ENCODE data around the gene IER3.

Gene IER3, protein sequence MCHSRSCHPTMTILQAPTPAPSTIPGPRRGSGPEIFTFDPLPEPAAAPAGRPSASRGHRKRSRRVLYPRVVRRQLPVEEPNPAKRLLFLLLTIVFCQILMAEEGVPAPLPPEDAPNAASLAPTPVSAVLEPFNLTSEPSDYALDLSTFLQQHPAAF

DNA sequence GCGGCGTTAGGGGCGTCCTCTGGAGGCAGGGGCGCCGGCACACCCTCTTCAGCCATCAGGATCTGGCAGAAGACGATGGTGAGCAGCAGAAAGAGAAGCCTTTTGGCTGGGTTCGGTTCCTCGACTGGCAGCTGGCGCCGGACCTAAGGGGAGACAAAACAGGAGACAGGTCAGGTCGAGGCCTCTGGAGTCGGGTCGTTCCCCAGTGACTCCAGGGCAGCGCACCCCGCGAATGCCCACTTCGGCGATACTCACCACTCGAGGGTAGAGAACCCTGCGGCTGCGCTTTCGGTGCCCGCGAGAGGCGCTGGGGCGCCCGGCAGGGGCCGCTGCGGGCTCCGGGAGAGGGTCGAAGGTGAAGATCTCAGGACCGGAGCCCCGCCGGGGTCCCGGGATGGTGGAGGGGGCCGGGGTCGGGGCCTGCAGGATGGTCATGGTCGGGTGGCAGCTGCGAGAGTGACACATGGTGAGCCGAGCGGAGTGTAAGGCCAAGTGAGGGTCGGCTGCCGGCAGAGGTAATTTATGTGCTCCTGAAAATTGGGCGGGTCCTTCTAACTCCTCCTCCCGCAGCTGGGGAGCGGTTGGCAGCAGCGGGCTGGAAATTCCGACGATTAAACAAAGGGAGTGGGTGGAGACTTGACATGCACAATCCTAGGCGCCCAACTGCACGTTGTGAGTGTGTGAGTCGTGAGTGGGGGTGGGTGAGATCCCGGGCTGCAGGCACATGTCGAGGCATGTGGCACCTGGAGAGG lies at the start of gene IER3:
TSS of gene IER3 (minus strand) at position 494 of the 752 bp plus-strand sequence. CDS start at position 465, 29 bp downstream.
- peak; percentile 97 for DNase-seq

DNA sequence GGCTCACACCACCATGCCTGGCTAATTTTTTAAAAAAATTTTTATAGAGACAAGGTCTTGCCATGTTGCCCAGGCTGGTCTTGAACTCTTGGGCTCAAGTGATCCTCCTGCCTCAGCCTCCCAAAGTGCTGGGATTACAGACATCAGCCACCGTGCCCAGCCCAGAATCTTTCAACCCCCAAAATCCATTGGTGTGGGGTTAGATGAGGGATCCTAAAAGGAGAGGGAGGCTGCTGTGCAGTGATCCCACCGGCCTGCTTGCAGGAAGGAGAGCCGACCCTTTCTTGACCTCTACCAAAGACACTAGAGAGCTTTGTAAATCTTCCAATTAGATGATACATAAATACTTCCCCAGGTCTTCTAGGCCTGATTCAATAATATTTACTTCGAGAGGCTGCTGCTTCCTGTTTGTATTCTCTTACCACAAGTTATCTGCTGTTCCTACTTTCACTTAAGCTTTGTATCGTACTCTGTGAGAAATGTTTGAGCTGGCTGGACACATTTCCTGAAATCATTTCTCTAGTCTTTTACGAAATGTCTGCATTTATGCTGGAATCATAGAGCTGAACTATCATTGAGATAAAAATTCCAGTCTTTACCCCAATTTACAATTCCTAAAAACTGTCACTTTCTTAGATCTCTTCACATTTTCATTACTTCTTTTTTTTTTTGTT lies 49.3 kb upstream of the IER3 start:
- DNase-seq: peak; percentile 90

DNA sequence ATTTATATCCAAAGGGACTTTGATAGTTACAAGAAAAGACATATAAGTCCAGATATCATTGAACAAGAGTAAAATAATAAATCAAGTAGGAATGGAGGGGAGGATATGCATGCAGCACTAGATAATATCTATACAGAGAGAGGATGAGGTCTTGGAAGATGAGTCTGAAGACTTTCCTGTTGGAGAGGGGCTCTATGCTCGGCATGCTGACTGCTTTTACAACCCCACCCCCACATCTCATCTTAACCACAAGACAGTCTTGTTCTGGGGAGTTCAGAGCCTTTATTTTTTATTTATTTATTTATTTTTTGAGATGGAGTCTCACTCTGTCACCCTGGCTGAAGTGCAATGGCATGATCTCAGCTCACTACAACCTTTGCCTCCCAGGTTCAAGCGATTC lies 48.4 kb upstream of the IER3 start:
- DNase-seq: no peak

DNA sequence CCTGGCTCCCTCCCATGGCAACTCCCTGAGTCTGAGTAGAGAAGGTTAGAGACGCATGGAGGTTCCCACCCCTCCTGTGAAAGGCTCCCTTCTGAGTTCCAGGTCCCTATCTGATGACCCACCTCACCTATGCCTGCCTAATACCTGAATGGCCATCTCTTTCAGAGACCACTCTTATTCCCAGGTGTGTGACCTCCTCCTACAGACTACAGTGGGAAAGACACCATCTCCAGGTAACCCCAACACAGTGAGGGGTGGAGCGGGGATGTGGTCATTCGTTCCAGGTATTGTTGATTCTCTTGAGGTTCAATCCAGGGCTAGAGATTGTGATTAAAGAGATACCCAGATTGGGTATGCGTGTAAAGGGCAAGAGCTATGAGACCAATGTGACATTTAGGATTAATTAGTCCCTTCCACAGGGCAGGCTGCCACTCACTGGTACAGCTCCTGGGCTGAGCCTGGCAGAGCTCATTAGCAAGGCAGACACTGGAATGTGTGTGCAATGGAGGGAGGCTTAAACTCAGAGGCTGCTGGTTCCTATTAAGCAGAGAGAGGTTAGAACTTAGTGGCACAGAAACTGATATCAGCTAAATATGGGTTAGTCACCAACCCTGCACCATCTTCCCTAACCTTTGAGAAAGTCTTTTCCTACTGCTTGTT lies 46.5 kb upstream of the IER3 start:
- no peak for DNase-seq

DNA sequence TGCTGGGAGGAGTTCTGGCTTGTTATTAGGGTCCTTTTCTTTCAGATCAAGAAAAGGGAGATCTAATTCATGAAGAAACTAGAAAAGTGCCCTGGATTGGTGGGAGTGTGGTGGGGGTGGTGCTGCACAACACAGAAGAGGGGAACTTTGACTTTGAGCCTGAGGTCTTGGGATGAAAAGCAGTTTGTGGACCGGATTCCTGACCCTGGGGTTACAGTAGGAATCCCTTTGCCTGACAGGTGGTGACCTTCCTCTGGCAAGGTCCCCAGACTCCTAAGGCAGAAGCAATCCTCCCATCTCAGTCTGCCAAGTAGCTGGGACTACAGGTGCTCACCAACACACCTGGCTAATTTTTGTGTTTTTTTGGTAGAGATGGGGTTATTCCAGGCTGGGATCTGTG lies 45.3 kb upstream of the IER3 start:
- DNase-seq: no peak

DNA sequence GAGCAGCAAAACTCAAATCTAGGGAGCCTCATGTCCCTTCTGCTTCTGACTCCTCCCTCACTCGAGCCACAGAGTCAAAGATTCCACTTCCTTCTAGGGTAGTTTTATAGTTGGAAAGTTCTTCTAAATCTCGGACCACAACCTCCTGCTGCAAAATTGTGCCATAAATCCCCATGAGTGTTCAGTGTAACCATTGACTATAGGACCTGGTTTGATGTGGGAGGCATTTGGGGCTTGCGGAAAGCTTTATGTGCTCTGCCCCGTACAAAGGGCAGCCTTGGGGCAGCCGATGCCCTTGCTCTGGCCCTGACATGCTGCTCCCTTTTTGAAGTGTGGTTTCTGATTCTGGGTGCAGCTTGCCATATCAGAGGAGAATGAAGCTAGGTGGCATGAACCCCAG lies 43.6 kb upstream of the IER3 start:
- peak; percentile 83 for DNase-seq

DNA sequence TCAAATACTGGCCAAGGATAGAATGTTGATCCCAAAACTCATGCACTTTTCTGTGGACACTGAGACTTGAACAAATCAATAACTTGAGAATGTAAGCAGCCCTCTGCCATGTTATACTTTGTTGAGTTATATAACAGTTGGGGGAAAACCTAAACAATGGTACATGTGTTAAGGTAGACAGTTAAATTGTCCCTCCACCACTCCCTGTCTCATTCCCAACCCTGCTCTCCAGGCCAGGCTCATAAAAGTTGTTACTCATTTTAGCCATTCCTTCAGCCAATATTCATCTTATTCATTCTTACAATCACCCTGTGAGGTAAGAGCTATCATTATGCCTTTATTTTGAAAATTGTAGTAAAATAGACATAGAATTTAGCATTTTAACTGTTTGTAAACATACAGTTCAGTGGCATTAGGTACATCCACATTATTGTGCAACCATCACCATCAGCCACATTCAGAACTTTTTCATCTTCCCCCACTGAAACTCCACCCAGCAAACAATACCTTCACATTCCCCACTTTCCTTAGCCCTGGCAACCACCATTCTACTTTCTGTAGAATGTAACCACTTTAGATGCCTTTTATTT lies 38.2 kb upstream of the IER3 start:
- peak; percentile 36 for DNase-seq

DNA sequence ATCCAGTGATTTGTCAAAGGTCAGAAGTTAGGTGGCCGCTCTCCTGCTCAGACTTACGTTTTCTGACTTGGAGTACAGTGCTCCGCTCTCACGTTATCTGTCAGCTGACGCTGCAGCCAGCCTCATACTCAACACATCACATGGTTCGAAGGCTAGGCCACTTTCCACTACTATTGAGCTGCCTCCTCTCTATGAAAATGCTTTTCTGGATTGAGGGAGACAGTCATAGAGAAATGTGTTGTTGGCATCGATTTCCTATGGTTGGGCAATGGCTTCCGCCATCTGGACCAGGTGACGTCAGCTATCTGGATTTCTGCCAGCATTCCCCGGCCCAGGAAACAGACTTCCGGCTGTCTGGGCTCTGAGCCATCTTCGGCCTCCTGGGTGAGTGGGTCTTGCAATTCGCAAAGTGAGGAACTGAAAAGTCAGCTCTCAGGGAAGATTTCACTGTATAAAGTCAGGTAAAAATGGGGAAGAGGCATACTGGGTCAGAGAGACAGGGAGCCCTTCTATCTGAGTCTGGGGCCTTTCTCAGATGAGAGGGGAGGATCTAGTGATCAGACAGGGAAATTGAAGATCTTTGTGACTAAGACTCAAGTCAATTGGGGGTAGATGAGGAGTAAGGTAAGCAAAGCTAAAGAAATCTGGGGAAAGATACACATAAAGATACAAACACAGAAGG lies 37.5 kb upstream of the IER3 start:
- DNase-seq: peak; percentile 98

DNA sequence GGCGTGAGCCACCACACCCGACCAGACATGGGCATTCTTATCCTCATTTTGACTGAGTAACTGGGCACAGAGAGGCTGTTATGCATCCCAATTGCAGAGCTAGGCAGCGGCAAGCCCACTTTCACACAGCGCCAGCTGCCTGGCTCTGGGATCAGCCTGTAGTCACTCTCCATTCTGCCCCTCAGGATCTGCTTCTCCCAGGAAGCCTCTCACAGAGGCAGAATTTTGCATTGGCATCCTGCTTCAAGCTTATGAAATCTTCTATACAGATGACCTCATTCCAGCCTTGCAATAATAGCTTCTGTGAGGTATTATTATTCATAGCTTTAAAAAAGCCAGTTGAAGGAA lies 37.0 kb upstream of the IER3 start:
- DNase-seq: peak; percentile 97

DNA sequence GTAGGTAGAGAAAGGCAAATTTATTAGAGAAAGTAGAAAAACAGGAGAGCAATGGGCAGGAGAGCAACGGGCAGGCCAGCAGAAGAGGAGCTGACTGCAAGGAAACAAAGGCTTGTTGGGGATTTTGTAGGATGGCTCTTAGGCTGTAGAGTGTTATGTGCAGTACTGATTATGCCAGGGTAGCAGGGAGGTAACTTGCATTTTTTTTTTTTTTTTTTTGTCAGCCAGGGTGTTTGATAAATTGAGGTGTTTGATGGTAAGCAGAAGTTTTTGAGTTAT lies 36.2 kb upstream of the IER3 start:
- DNase-seq: no peak

DNA sequence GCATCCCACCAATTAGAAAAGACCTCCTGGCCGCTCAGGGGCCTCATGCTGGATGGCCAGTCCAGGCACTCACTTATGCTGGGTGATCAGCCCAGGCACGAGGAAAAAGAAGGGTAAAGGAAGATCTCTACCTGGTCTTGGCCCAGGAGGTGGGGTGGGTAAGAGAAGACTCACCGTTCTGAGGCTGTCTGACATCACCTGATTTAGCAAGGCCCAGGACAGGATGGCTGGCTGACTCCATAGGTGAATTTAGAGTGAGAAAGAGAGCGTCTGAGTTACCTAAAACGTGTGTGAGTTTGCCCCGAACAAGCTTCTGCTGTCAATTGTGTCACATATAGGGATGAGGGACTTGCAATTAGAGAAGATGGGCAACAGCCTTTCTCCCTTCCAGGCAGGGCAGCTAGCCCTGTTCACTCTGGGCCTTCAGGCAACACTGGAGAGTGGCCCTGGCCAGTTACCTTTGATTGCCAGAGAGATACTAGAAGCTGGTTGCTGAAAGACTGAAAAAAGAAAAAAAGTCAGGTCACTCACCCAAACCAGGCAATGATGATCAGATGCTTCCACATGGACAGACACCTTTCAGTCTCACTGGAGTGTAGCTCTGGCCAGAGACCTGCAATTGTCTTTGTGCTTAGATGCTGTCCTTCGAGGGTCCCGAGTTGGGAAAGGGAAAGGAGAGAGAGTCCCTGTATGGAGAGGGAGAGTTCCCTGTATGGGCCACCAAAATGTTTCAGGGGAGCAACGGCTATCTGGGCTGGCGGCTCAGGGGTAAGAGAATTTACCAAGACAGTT lies 35.7 kb upstream of the IER3 start:
- no peak for DNase-seq

DNA sequence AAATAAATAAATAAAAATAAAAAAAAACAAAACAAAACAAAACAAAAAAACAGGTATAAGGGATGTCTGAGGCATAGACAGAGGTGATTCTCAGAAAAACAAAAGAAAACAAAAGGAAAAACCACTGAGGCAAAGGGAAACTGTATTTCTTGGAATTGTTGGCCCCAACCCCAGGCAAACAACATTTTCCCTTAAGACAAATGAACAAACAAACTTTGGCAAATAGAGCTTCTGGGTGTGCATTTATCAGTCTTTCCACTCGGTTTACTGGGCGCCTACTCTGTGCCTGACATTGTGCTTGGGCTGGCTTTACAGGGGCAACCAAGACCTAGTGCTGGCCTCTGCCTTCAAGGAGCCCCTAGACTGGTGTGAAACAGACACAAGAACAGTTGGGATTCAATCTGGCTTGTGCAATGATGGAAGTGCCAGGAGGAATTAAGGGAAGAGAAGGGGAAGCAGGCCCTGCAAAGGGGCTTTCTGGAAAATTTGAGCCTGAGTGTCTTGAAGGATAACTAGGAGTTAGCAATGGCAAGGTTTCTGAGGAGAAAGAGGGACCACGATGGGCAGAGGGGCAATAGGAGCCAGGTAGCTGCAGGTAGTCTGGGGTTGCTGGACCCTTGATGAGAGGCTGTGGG lies 33.8 kb upstream of the IER3 start:
- peak; percentile 74 for DNase-seq

DNA sequence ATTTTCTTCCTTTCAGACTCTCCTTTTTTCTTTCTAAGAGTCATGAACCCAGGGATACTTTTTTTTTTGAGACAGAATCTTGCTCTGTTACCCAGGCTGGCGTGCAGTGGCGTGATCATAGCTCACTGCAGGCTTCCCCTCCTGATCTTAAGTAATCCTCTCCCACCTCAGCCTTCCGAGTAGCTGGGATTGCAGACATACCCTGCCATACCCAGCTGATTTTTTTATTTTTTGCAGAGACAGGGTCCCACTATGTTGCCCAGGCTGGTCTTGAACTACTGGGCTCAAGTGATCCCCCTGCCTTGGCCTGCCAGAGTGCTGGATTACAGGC lies 32.8 kb upstream of the IER3 start:
- peak; percentile 63 for DNase-seq

DNA sequence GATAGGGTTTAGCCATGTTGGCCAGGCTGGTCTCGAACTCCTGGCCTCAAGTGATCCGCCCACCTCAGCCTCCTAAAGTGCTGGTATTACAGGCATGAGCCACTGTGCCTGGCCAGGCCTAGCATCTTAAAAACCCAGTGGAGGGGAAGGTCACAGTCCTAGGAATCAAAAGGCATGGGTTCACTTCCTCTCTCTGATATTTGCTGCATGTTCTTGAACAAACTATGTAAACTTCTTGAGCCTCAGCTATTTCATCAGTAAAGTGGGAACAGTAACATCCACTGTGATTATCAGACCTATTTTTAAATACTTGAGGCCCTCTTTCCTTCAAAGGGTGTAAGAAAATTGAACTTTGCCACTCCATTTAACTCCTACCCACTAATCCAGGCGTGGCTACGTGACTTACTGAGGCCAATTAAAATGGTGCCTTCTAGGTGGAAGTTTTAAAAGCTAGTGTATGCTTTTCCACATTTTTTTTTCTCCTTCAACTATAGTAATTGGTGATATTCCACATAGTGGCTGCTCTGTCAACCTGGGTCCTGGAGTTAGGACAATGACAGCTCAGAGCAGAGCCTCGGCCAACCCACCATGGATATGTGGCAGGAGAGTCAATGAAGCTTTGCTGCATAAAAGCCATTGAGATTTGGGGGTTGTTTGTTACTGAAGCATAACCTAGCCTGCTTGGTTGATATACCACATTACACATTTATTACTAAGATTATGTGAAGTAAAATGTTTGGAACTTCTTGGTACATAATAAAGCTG lies 32.2 kb upstream of the IER3 start:
- DNase-seq: peak; percentile 79

DNA sequence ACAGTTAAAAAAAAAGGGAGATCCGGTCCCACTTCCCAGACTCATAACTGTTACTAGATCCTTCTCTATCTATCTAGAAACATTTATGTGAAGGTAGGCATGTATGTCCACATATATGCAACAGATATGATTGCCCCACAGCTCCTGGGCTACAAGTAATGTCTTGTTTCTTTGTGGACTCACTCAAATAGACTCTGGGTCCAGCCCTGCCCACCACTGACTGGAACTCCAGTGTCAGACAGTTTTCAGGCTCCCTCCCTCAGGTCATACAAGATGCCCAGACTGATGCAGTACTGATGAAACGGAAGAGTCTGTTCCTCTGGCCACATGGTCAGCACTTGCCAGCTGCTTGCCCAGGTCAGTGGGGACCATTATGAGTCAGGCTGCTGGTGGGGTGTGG lies 30.8 kb upstream of the IER3 start:
- DNase-seq: no peak

DNA sequence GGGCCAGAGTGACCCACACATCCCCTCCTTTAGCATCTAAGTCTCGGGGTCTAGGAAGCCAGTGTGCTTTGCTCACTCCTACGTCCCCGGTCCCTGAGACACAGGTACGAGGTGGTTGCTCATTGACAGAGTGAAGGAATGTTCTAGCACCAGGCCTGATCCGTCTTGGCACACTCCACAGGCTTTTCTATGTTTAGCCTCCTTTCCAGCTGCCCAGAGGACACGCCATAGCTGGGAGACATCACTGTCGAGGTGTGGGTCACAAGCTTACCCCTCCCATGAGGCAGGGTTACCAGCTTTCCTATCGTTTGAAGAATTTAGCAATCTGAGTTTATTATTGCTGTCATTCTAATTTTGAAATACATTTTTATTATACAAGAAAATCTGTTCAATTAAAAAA lies 30.4 kb upstream of the IER3 start:
- no peak for DNase-seq

DNA sequence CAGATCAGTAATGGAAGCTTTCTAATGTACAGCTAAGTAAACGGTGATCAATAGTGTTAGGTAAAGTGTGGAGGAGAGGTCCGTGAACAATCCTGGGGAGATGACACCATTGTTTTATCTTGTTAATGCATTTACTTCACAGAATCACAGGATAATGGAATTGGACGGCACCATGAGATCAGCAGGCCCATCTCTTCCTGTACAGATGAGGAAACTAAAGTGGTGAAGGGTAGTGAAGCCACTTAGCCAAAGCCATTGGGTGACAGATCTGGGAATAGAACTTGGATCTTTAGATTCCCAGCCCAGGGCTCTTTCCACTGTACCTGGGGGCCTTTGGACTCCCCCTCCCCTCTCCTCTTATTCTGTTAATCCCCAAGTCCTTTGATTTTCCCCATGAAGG lies 26.2 kb upstream of the IER3 start:
- no peak for DNase-seq

DNA sequence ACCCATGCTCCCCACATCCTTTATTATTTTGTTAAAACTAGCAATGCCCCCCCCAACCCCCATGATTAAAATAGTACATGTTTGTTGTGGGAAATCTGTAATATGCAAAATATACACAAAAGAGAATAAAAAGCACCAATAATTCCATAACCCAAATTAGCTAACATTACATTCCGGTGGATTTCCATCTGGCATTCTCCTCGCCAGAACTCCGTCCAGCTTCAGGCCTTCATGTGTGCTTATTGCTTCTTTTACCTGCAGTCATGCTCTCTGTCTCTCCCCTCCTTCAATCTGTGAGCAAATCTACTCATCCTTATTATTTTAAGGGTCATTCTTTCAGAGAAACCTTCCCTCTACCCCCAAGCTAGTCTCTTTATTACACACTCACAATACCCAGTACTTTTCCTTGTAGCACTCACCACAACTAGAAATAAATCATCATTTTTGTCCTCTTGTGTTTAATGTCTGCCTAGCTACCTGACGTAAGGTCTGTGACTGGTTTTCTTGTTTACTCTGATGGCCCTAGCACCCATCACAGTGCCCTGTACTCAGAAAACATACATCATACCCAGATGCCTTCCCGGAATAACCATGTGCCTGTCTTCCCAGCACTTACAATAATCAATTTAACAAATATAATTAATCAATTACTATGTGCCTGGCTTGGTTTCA lies 25.6 kb upstream of the IER3 start:
- DNase-seq: no peak

DNA sequence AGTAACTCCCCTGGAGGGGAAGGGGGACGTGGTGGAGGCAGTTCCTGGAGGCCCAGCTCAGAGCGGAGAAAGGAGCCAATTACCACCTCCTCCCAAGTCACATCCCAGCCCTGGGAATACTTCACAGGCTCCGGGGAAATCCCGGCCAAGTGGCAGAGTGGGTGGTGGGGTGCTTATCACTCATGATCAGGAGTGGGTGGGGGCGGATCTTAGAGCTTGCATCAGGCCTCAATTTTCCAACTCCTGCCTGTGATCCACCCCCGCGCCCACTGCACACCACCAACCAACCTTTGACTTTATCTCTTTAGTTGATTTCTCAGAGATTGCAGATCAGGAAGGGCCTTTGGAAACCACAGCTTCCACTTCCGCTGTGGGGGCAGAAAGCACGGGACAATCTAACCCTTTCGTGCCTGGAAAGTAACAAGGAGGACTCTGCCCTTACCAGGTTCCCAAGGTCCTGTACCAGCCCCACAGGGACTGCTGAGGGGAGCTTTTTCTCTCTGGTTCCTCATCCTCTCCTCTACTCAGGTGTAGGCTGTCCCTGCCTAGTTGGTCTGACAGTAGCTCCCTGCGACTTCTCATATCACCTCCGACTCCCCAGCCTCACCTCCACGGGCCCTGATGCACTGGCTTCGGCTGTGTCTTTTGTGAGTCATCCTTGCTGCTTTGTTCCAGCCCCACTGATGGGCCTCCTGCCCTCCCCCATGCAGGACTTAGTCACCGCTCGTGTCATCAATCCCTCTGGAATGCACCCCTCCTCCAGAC lies 24.9 kb upstream of the IER3 start:
- DNase-seq: peak; percentile 94

DNA sequence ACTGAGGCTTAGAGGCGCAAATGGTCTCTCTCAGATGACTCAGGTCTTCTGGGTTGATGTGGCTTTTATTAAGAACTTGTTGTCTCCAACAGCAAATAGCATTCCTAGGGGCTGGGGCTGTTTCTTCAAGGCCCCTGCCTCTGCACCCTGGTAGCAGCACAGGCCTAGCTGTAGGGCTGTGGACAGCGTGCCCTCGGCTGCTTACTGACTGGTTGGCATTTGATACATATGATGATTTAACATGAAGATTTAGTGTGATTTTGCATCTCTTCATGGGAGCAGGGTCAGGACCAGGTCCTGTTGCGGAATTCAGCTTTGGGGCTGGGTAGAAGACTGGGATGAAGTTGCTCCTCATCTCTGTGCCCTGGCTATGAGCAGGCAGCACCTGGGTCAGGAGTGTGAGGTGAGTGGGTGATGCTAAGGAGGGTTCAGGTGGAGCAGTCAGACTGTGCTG lies 24.3 kb upstream of the IER3 start:
- DNase-seq: no peak
